T-helper 1 cell treated with Interleukin-12 subunit alpha and Interleukin-12 subunit beta and Interleukin-4 antibody, amounts not matched to agents 30 ng/mL and 1 ng/mL, for 36 hours (primary cell): ENCODE measurements around the gene TBX5. TPM values are rescaled to one million over a fixed set of nuclear protein-coding genes. Genes with fewer than 3 reads are reported as not detected.

ENCODE experiments used
- intact Hi-C: fragments of 100-400 bp; cut with micrococcal nuclease; formaldehyde crosslinking; loops from one replicate; pipeline ENCODE4 v1.15.1; 2024
- total RNA-seq: library from RNA; stranded (reverse); gene quantifications from 2 replicates; pipeline ENCODE4 v1.2.3, GENCODE V29; 2022

TBX5 gene
- total RNA-seq, 1 donor from 2014 or later, result not detected

DNA sequence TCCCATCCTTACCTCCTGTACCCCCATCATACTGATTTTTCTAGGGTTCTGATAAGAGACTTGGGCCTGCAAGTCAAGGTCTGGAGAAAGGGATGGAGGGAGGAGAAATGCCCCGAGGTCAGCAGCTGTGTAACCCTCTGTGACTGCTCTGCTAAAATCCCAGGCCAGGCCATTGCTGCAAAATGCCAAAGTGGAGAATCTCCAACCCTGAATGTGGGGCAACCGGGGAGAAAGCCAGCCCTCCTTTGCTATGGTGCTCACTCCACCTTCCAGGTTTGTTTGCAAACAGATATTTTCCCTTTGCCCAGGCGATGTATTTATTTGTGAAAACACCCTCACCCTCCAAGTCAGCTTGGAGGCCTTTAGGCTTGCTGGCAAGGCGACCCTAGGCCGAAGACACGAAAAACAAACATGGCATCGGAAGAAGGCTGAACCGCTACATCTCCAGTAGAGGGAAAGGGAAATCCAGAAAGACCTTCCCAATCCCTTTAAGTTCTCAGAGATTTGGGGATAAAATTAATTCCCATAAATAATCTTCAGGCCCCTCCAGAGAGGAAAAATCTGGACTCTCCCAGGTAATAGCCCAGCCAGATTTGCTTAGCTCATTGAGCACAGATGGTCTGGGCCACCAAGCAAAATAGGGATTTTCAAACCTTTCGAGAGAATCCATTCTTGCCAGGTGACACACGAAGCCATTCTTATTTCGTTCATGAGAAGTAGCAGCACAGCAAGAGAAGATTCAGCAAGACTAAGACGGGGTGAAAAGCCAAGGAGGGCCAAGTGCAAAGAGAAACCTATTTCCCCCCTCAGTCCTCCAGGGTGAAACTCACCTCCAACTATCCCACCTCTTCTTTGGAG is 1.3 kb upstream of the TBX5 start:
- intact Hi-C loops, result loop anchor here (2.0 to 5.0 kb wide), 2 partner anchors 34 to 260 kb away; no protein-coding TSS in a partner anchor

DNA sequence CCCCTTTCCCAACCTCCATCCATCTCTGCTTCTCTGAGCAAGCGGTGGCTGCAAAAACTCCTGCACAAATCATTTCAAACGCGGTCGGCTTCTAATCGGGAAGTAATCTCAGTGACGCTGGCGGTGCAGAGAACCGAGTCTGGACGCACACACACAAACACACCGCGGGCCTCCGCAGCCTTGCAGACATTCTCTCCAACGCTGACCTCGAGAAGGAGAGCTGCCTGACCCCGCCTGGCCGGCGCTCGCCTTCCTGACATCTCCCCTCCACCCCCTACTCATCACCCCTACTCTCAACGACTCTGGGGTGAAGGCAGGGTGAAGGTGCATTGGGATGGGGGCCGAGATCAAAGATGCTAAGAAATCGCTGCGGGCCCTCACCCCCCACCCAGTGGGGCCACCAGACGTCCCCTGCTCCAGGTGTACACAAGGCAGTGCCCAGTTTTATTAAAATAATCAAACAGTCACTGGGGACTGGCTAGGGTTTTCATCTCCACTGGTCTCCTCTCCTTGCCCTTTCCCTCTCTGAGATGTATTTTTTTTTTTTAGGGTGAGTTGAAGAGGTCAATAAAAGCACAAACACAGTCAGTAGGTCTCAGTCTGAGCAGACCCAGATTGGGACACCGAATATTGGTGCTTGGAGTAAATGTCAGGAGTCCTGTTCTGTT is 506 bp upstream of the TBX5 start:
- intact Hi-C loops, result loop anchor here (2.0 to 5.0 kb wide), 2 partner anchors 34 to 261 kb away; no protein-coding TSS in a partner anchor

DNA sequence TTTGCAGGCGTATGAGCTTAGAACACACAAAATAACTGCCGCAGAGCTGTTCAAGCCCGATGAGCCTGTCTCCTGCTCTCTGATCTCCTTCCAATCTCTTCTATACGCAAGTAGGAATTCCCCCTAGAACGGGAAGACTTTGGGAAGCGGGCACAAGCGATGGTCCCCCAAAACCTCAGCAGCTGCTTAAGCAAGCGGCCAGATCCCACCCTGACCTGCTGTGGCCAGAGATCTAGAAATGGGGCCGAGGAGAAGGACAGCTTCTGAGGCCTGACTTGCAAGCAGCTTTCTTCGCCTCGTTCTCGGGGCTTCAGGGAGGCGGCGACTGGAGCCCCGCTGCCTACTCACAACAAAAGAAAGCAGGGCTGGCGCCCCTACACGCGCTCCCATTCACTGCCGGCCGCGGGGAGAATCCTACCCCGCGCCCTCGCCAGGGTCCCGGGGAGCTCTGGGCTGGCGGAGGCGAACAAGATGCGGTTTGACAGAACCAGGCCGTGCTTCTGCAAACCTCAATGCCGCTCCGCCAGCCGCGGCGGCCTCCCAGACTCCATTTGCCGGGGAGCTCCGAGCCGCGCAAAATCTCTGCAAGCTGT is 922 bp downstream of the TBX5 start:
- intact Hi-C loops, result loop anchor here (5.0 kb wide), 2 partner anchors 262 to 928 kb away; no protein-coding TSS in a partner anchor

DNA sequence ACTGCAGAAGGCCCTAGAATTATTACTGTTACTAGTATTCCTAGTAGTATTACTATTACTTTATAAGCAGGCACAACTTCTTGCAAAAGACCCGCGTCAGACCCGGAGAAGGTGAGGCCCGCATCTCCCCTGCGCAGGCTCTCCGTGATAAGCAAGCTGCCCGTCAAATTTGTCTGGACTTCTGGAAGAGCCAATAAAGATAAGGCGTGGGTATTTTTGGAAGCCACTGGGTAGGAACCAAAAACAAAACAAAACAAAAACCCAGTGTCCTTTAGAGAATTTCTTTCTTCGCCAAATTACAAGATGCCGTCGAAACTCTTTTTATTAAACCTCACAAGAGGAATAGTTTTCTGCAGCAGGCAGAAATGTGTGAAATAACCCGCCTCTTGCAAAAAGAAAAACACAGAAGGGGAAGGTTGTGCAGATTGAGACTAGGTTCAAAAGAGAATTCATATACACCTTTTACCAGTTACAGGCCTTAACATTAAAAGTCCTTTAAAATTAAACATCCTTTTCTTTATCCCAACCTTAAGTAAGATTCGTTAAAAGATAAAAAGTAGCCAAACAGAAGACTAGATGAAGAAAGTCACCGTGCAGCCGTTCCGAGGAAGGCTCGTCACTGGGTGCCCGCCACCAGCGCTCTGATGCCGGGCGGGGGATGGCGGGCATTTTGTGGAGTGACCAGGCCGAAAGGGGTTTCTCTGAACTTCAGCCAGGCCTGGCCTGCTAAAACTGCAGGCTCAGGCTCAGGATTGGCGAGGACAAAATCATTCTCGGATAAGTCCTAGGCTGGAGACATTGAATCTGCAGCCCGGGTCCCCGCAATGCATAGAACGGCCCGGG is 1.6 kb downstream of the TBX5 start:
- intact Hi-C loops, result loop anchor here (5.0 kb wide), 1 partner anchor 927 kb away; no protein-coding TSS in a partner anchor

DNA sequence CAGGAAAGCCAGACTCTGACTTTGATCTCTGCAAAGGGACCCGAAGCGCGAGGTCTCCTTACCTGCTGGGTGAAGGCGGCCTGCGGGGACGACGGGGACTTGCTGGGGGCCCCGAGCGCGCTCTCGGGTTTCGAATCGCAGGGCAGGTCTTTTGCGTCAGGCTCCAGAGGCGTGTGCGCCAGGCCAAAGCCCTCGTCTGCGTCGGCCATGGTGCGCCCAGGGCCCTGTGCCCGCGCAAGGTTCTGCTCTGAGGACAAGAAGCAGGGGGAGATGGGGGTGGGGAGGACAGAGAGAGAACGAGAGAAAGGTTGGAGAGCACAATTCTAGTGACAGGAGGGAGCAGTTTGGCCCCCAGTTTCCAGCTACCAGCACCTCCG is 2.3 kb downstream of the TBX5 start:
- intact Hi-C loops, result loop anchor here (5.0 kb wide), 1 partner anchor 926 kb away; no protein-coding TSS in a partner anchor

DNA sequence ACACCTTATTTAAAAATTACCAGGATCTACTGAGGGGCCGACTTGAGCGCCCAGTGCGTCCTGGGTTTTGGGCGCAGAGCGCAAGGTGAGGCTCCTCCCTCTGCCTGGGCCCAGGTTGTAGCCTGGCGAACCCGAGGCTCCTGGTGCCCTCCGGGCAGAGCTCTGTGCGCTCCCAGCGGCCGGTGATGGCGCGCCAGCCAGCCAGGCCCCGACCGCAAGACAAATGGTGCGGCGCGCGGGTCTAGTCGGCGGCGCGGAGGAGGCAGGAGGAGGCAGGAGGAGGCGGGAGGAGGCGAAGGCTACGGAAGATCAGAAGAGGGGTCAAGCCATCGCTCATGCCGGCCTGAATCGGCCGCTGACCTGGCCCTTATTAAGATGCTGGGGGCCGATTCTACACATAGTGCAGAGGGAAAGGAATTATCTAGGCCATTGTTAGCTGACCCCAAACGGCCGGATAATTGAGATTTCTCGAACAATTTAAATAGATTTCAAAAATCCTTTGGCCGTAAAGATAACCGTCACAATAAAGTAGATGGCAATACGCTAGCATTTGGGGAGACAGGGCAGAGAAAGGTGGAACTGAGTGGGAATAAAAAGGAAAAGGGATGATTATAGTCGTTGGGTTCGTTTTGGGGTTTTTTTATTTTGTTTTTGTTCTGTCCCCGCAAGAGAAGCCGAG is 2.8 kb downstream of the TBX5 start:
- intact Hi-C loops, result loop anchor here (5.0 kb wide), 1 partner anchor 926 kb away; no protein-coding TSS in a partner anchor

DNA sequence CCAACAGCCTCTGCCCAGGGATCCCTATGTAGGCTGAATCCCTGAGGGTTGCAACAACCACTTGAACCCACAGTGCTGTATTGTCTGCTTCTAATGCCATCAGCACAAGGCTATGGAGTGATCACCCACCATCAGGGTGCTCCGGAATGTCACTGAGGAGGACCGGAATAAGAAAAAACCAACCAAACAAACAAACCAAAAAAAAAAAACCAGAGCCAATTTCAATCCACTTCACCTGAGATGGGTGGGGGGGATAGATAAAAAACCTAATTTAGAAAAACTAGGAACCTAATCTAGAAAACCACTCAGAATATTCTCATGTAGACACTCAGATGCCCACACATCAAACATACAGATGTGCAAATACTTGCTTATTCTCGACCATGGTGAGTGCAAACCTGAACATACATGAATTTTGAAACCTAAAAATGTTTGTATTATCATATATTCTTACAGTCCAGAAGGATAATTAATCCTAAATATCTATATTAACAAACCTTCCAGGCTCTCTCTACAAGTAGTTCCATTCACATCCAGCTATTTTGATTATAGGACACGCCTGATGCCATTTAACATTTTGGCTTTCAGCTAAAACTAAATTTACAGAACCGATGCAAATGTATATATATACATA is 3.7 kb downstream of the TBX5 start:
- intact Hi-C loops, result loop anchor here (5.0 kb wide), 1 partner anchor 925 kb away; no protein-coding TSS in a partner anchor

DNA sequence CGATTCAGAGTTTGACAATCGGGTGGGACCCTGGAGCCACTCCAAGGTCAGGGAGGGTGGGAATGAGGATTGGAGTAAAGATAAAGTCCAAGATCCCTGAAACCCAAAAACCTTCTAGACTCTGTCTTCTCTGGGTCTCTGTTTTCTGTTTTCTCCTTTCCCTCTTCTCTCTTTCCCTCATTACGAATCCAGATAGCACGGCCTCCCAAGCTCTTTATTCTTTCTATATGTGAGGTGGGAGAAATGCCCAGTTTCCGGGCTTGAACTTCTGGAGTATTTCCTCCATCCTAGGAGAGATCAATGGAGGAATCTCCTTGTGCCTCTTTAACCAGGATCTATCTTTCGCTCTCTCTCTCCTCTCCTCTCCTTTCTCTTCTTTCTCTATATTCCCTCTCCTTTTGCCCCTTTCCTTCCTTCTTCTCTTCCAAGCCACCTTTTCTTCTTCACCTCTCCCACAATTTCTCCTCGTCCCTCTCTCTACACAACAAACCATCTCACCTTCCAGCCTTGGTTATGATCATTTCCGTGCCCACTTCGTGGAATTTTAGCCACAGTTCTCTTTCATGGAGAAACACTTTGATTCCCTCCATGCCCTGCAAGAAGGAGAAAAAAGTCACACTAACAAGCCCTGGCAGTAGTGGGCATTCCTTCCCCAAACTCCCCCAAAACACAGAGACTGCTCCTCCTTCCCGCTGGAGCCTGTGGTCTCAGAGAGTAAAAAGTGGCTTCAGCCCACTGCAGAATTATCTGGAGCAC is 4.4 kb downstream of the TBX5 start:
- intact Hi-C loops, result loop anchor here (5.0 kb wide), 1 partner anchor 924 kb away; no protein-coding TSS in a partner anchor

DNA sequence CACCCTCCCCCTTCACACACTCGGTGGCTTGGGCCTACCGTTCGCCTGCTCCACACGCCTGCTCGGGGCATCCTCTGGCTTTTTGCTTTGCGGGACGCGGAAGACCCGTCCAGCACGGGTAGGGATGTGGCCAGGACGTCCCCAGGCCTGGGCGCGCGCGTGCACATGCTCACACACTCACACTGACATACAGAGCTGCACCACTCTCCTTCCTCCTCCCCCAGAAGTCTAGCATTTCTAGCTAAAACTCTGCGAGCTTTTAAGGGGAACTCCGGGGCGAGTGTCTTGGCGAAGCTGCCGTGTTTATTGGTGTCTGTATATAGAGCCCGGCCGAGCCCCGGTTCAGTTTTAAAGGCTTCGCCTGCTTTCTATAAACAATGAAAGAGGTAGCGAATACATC is 5.0 kb downstream of the TBX5 start:
- intact Hi-C loops, result loop anchor here (5.0 kb wide), 1 partner anchor 924 kb away; no protein-coding TSS in a partner anchor

DNA sequence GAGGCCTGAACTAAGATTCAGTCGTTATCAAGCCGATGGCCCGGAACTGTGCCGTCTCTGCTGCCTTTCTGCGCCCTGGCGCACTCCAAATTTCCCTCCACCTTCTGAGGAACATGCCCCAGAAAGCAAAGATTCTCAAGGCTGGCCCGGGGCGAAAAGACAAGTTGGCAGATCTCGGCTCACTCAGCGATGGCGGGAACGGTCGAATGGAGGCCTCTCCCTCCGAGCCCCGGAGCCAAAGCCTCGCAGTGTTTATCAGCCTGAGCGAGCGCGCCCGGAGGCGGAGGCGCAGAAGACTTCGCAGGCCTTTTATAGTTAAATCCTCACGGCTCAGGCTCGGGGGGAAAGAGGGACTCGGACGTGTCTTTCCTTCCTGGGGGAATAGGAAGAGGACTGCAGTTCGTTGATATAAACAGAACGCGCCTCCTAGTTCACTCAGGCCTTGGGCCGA is 5.6 kb downstream of the TBX5 start:
- intact Hi-C loops, result loop anchor here (5.0 kb wide), 1 partner anchor 923 kb away; no protein-coding TSS in a partner anchor

DNA sequence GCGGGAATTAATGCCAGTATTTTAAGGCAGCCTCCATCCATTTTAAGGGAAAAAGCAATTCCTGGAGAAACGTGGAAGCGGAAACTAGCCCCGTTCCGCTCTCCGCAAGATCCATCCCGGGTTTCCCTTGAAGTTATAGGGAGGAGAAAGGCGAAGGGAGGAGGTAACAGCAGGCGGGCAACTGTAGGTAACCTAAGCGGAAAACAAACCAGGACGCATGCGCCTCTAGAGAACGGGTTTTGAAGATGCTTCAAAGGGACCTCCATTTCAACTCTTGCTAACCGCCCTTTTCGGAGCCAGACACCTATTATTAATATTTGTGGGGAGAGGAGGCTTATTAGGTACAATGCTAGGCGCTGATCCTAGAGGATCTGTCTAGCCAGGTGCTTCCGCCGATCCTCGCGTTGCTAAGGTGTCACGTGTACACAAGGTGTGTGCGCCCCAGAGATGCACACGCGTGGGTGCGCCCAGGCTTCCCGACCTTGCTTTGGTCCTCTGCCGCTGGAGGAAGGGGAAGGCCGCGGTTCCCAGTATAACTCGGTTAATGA is 6.2 kb downstream of the TBX5 start:
- intact Hi-C loops, result loop anchor here (5.0 kb wide), 2 partner anchors 283 to 922 kb away; partner anchors contain the start of gene TBX3

DNA sequence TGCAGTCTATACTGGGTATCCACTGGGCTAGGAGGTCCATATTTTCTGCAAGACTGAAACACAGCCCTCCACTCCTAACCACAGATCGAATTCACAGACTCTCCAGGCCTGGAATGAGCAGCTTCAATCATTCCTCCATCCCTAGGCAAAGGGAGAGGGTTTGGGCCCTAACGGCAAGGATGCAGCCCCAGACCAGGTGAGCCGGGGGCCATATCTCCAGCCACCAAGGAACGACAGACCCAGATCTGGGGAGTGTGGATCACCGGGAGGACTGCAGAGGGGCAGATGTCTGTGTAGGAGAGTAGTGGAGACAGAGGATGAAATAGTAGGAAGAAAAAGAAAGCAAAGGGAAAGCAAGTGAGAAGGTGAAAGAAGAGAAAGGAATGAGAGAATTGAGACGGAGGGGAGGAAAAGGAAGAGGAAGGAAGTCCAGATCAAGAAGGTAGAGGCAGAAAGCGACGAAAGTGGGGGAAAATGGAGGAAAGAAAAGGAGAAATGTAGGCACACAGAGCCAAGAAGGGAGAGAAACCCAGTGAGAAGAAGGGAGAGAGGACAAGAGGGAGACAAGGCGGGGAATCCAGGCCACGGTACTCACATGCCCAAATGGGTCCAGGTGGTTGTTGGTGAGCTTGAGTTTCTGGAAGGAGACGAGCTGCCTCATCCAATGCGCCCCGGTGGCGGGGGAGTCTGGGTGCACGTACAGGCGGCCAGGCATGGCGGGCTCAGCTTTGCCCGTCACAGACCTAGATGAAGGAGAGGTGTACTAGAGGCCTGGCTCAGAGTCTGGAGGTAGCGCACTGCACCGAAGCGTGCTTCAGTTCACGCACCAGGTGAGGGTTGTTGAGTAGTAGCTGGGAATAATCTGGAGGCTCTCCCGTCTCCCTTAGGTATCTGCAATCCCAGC is 7.7 kb downstream of the TBX5 start:
- intact Hi-C loops, result loop anchor here (5.0 kb wide), 1 partner anchor 284 kb away; the partner anchor contains the start of gene TBX3

DNA sequence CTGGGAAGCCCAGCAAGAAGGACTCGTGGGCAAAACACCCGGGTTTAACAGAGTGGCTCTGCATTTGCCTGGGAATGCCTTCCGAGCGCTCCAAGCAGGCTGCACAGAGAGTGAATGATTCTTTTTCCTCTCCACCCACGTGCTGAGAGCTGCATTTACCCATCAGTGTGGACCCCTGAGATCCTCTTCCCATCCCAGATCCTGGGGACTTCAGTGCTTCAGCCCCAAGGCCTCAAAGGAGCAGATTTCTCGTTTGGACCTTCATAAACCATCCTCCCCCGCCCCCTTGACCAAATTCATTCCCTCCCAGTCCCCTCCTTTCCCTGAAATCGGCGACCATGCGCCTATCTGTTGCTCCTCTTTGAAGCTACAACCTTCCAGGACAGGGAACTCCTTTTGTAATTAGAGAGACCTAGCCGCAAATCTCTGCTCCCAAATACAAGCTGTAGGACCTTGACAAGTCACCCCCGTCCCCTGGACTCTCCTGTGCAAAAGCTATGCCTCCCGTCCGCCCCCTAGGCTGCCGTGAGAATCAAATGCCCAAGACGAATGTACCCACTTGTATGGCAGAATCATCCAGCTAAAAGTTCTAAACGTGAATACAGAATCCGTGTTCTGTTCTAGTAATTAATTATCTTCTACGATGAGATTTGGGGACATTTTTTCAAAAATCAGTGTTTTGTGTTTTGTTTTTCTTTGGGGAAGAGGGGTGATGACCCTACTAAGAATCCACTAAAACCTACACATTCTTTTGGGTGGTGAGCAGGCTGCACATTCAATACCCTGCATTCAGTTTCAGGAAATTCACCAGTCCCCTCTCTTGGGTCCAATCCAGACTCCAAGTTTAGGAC is 8.8 kb downstream of the TBX5 start:
- intact Hi-C loops, result loop anchor here (5.0 kb wide), 1 partner anchor 285 kb away; the partner anchor contains the start of gene TBX3

DNA sequence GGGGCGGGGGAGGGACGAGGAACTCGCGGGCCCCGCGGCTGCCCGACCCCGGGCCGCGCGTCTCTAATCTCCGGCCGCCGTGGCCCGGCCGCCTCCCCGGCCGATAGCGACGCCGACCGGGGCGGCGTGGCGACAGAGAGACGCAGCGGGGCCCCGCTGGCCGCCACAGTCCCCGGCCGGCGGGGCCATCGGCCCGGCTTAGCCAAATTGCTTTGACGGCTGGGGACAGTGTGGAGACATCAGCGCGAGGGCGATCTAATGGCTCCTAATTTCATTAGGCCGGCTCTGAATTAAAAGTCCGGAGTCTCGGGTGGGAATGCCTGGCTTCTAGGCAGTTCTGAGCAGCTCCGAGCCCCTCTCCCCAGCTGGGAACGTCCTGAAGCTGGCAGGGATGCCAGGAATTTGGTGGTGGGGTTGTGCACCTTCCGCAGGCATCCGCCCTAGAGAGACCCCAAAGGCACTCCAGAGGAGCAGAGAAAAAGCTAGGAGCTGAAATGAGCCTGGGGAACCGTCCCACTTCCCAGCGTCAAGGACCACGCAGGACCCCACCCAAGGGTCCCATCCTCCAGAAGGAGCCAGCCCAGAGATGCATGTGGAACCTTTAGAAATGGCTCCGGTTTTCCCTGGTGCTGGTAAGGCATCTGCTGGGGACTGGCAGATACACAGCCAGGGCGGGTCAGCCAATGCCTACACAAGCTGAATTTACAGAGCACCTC is 9.6 kb downstream of the TBX5 start:
- intact Hi-C loops, result loop anchor here (5.0 kb wide), 1 partner anchor 286 kb away; the partner anchor contains the start of gene TBX3

DNA sequence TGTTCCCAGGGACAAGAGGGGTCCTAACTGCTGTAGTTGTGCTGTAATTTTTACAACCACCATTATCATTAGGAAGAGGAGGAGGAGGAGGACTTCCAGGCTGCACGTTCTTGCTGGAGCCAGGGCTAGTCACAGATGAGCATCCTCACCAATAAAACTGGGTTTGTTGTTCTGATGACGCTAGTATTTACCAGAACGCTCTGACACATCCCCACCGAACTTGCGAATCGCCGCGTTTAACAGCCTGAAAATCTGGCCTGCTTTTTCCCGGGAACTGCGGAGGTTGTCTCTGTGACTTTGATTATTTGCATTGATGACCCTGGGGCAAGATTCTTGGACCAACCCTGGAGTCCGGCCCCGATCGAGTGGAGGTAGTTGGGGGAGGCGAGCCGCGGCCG is 10.2 kb downstream of the TBX5 start:
- intact Hi-C loops, result loop anchor here (5.0 kb wide), 1 partner anchor 287 kb away; the partner anchor contains the start of gene TBX3
